GM12878 (cell line): ENCODE data around the gene NUB1.

Source experiments
- BRCA1 ChIP-seq: IDR thresholded peaks from 2 replicates; pipeline ENCODE4 v1.6.1; 2011; ENCODE audit warnings: low read depth, low read length, improper control_type of control experiment
- CTCF ChIP-seq, 3 experiments: IDR thresholded peaks in 2 of 3; conservative IDR thresholded peaks in 1 of 3; 2 replicates each; pipeline ENCODE4 v1.5.1; 2011; ENCODE audit warnings: low read depth in 3 of 3, low read length in 3 of 3, mild to moderate bottlenecking in 3 of 3, control low read depth in 2 of 3, moderate library complexity in 2 of 3, inconsistent platforms in 1 of 3, mixed read lengths in 1 of 3; ENCODE audit not compliant: control insufficient read depth in 2 of 3, insufficient read depth in 1 of 3; ENCODE audit errors: extremely low read depth in 1 of 3
- EZH2 ChIP-seq: IDR thresholded peaks from 2 replicates; pipeline ENCODE4 v1.6.1; 2012; ENCODE audit warnings: low read depth, mild to moderate bottlenecking, control low read depth, inconsistent platforms, low read length, borderline replicate concordance; ENCODE audit not compliant: control insufficient read depth

- TF ChIP-seq CTCF (IDR thresholded peaks at IDR 0.05 in 2 of 3, conservative IDR thresholded peaks at IDR 0.05 in 1 of 3; ENCODE audit: control insufficient read depth in 2 of 3, extremely low read depth in 1 of 3, insufficient read depth in 1 of 3, low read depth in 3 of 3, low read length in 3 of 3) (no peak), EZH2 (no peak), BRCA1 (no peak)
Observed at GRCh38 chr7:151312356-151312755, 29.3 kb upstream of the NUB1 start.
